Measurements from ENCODE around the gene DYNLT2. TPM values are rescaled to one million over a fixed set of nuclear protein-coding genes. Genes with fewer than 3 reads are reported as not detected.

Gene DYNLT2
- total and polyA plus RNA-seq, 2 of the 13 experiments (the other 11 are each of a cell fraction or from before 2014, with no cell fraction given) = 2.1 to 4.3 TPM

DNA sequence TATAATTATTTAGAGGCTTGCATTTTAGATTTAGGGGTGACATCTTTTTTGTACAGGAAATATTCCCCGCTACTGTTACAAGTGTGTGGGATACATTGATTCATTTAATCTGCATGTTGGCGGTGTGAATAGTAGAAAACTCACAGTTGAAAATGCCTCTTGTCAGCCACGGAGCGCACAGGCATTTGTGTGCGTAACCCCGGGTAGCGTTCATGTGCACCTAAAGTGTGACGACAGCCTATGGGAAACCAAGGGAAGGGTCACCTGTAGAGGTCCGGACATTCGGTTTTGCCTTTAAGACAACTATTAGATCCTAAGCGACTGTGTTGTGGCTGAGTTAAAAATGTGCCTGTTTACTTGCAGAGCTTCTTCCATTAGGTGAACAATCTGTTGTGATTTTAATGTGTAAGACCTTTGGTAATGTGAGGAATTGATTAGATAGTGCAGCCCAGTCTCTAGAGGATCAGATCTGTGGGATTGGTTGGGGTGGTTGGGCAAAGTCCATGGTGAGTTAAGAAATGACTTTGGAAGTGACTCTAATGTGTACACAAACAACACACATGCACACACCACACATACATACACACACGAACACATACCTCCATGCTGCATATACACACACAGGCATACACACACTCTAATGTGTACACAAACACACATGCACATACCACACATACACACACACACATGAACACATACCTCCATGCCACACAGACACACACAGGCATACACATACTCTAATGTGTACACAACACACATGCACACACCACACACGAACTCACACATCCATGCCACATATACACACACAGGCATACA is 15.8 kb upstream of the DYNLT2 start (continued):
- TF ChIP-seq, protein P1, sequence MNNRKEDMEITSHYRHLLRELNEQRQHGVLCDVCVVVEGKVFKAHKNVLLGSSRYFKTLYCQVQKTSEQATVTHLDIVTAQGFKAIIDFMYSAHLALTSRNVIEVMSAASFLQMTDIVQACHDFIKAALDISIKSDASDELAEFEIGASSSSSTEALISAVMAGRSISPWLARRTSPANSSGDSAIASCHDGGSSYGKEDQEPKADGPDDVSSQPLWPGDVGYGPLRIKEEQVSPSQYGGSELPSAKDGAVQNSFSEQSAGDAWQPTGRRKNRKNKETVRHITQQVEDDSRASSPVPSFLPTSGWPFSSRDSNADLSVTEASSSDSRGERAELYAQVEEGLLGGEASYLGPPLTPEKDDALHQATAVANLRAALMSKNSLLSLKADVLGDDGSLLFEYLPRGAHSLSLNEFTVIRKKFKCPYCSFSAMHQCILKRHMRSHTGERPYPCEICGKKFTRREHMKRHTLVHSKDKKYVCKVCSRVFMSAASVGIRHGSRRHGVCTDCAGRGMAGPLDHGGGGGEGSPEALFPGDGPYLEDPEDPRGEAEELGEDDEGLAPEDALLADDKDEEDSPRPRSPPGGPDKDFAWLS (CRISPR knock-in tag; IDR thresholded peaks at IDR 0.05; ENCODE audit: borderline replicate concordance) = no peak
- TF ChIP-seq HHEX (CRISPR knock-in tag; IDR thresholded peaks at IDR 0.05) (0 out of 2 replicates have a peak, but pooled peaks have one; percentile 17), FOXA3 (CRISPR knock-in tag; IDR thresholded peaks at IDR 0.05) (peak; percentile 42; the same call in 1 of the 2 replicates), AKAP8 (CRISPR knock-in tag; IDR thresholded peaks at IDR 0.05) (no peak), ARNT (IDR thresholded peaks at IDR 0.05) (0 out of 2 replicates have a peak, but pooled peaks have one; percentile 75), CEBPB (IDR thresholded peaks at IDR 0.05; ENCODE audit: borderline replicate concordance, low read depth, low read length) (peak; percentile 63; the same call in 1 of the 2 replicates), SPEN (CRISPR knock-in tag; IDR thresholded peaks at IDR 0.05; ENCODE audit: low read depth) (peak; percentile 0; the same call in 1 of the 2 replicates), KDM1A (CRISPR knock-in tag; IDR thresholded peaks at IDR 0.05) (no peak), SNAI1 (CRISPR knock-in tag; IDR thresholded peaks at IDR 0.05; ENCODE audit: borderline replicate concordance) (no peak), ZNF501 (CRISPR knock-in tag; IDR thresholded peaks at IDR 0.05) (no peak), PHB2 (IDR thresholded peaks at IDR 0.05; ENCODE audit: partially characterized antibody) (peak; percentile 84), SAP130 (CRISPR knock-in tag; IDR thresholded peaks at IDR 0.05; ENCODE audit: low read depth) (0 out of 2 replicates have a peak, but pooled peaks have one; percentile 13), ZKSCAN8 (CRISPR knock-in tag; IDR thresholded peaks at IDR 0.05; ENCODE audit: borderline replicate concordance) (no peak), MTF2 (CRISPR knock-in tag; IDR thresholded peaks at IDR 0.05; ENCODE audit: borderline replicate concordance) (no peak), FOXA1 (IDR thresholded peaks at IDR 0.05) (peak; percentile 62), FOXA1 (CRISPR knock-in tag; IDR thresholded peaks at IDR 0.05) (peak; percentile 36; the same call in 1 of the 2 replicates), ZNF207 (IDR thresholded peaks at IDR 0.05; ENCODE audit: borderline replicate concordance) (0 out of 2 replicates have a peak, but pooled peaks have one; percentile 61), HNF4A (CRISPR knock-in tag; IDR thresholded peaks at IDR 0.05) (peak; percentile 62; the same call in 1 of the 2 replicates)
- TF ChIP-seq, protein P2, sequence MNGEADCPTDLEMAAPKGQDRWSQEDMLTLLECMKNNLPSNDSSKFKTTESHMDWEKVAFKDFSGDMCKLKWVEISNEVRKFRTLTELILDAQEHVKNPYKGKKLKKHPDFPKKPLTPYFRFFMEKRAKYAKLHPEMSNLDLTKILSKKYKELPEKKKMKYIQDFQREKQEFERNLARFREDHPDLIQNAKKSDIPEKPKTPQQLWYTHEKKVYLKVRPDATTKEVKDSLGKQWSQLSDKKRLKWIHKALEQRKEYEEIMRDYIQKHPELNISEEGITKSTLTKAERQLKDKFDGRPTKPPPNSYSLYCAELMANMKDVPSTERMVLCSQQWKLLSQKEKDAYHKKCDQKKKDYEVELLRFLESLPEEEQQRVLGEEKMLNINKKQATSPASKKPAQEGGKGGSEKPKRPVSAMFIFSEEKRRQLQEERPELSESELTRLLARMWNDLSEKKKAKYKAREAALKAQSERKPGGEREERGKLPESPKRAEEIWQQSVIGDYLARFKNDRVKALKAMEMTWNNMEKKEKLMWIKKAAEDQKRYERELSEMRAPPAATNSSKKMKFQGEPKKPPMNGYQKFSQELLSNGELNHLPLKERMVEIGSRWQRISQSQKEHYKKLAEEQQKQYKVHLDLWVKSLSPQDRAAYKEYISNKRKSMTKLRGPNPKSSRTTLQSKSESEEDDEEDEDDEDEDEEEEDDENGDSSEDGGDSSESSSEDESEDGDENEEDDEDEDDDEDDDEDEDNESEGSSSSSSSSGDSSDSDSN (CRISPR knock-in tag; IDR thresholded peaks at IDR 0.05) = no peak
- TF ChIP-seq, protein P3, sequence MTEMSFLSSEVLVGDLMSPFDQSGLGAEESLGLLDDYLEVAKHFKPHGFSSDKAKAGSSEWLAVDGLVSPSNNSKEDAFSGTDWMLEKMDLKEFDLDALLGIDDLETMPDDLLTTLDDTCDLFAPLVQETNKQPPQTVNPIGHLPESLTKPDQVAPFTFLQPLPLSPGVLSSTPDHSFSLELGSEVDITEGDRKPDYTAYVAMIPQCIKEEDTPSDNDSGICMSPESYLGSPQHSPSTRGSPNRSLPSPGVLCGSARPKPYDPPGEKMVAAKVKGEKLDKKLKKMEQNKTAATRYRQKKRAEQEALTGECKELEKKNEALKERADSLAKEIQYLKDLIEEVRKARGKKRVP (CRISPR knock-in tag; IDR thresholded peaks at IDR 0.05) = 0 out of 4 replicates have a peak, but pooled peaks of 1 of the 2 experiments have one; percentile 14
- TF ChIP-seq, protein P4, sequence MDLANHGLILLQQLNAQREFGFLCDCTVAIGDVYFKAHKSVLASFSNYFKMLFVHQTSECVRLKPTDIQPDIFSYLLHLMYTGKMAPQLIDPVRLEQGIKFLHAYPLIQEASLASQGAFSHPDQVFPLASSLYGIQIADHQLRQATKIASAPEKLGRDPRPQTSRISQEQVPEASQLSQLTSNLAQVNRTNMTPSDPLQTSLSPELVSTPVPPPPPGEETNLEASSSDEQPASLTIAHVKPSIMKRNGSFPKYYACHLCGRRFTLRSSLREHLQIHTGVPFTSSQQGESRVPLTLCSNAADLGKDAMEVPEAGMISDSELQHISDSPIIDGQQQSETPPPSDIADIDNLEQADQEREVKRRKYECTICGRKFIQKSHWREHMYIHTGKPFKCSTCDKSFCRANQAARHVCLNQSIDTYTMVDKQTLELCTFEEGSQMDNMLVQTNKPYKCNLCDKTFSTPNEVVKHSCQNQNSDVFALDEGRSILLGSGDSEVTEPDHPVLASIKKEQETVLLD (CRISPR knock-in tag; IDR thresholded peaks at IDR 0.05; ENCODE audit: low read depth) = 0 out of 2 replicates have a peak, but pooled peaks have one; percentile 33
- TF ChIP-seq, protein P5, sequence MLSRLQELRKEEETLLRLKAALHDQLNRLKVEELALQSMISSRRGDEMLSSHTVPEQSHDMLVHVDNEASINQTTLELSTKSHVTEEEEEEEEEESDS (CRISPR knock-in tag; IDR thresholded peaks at IDR 0.05; ENCODE audit: borderline replicate concordance) = no peak

All from HepG2 (cell line).